Pancreas (tissue), 10 donors: Measurements from ENCODE around the gene SLIT3. TPM values are rescaled to one million over a fixed set of nuclear protein-coding genes. Genes with fewer than 3 reads are reported as not detected.

Experiments
- ATAC-seq, 4 donors: fragments of 200-7000 bp; cut with Tn5 transposase; one replicate each; pipeline versions ENCODE4 v1.8.0 to v1.9.1; 2020; ENCODE audit warnings: mild to moderate bottlenecking in 4 of 4, moderate library complexity in 4 of 4
- DNase-seq, 6 donors: peaks; one replicate each; pipeline ENCODE4 v3.0.0-alpha.2; 2020
- FAIRE-seq: peaks from 2 replicates; lab custom pipeline; 2012; peaks lifted over from hg19 to GRCh38; lab: Jason Lieb, UNC
- H3K27ac ChIP-seq, 4 donors: fragments of 200-600 bp; sonication (generic); 1 replicate in 3 of 4; 2 replicates in 1 of 4; pipeline versions ENCODE4 v1.5.0 to v1.8.0; 2020
- H3K27me3 ChIP-seq, 4 donors: fragments of 200-600 bp; one replicate each; pipeline ENCODE4 v1.8.0; 2021
- H3K36me3 ChIP-seq, 3 donors: fragments of 200-600 bp; sonication (generic) in 1 of 3; one replicate each; pipeline versions ENCODE4 v1.5.0 to v1.8.0; 2020 to 2021
- H3K4me1 ChIP-seq, 3 donors: fragments of 200-600 bp; one replicate each; pipeline ENCODE4 v1.8.0; 2021
- H3K4me3 ChIP-seq, 4 donors: fragments of 200-600 bp; sonication (generic) in 2 of 4; one replicate each; pipeline versions ENCODE4 v1.5.0 to v1.8.0; 2020 to 2021
- H3K9me3 ChIP-seq, 4 donors: fragments of 200-600 bp; one replicate each; pipeline ENCODE4 v1.8.0; 2021
- WGBS, 2 donors: extraction: QIAGEN DNeasy Blood & Tissue Kit; methylation state at CpG; one replicate each; pipeline ENCODE4 v1.1.7; 2013; 5-methylcytosine and 5-hydroxymethylcytosine counted together
- intact Hi-C, 3 donors: fragments of 100-400 bp; cut with DNase I; formaldehyde crosslinking; loops; one replicate each; pipeline versions ENCODE4 v1.11.1 to v1.14.2; 2022
- polyA plus RNA-seq, 2 donors: library from polyadenylated mRNA; stranded (reverse); fragments of 200-250 nt; gene quantifications; one replicate each; pipeline ENCODE4 v1.2.3, GENCODE V29; 2013
- total RNA-seq, 6 donors: library from RNA; stranded (reverse); fragmentation: NEBNext Ultra II Directional in 4 of 6; extraction: Animal tissue kit (Norgen Biotek cat#: 25700) in 4 of 6; gene quantifications; one replicate each; pipeline versions ENCODE4 v1.2.1 to v1.2.4, GENCODE V29; 2021 to 2023
- TF ChIP-seq, protein P1 (sequence below), 4 donors: fragments of 200-600 bp; sonication (generic) in 3 of 4; IDR thresholded peaks; one replicate each; pipeline versions ENCODE4 v1.5.0 to v1.8.0; 2021; ENCODE audit warnings: antibody characterized with exemption in 4 of 4
- donor health status: healthy with polysubstance abuse.
- donor health status: DM: no; HTN: no; CAD: no; lungs with moderate emphysema.
- donor health status: DM: no; HTN: no; CAD: no.
- donor health status: control.
- donor health status: control.
- donor health status: Bipolar disorder and iron deficiency.
- donor health status: DM: yes; HTN: yes; CAD: no.
- donor health status: DM: no; HTN: no; CAD: no.
- donor health status: DM: no; HTN: no; CAD: no.
- donor health status: DM: yes; HTN: yes; CAD: no.

SLIT3 gene
- total and polyA plus RNA-seq, 8 donors, result 1.1 to 11.4 (median 2.1) TPM

DNA sequence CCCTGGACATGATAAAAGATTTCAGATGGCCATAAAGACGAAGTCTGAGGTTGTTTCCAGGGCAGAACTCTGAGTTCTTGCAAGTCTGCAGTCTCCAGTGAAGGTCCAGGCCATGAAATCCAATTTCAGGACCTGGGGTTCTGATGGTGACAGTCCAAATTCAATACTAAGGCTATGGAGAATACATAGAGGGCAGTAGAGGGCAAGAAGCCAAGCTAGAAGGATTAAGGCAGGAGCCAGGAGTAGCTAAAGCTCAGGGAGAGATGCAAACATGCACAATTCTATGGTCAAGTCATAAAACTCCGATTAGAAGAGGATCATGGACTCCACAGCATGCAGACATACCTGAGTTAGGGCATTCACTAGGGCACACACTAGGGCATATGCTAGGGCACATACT, 11.4 kb downstream of the SLIT3 start:
- TF ChIP-seq, protein P1, sequence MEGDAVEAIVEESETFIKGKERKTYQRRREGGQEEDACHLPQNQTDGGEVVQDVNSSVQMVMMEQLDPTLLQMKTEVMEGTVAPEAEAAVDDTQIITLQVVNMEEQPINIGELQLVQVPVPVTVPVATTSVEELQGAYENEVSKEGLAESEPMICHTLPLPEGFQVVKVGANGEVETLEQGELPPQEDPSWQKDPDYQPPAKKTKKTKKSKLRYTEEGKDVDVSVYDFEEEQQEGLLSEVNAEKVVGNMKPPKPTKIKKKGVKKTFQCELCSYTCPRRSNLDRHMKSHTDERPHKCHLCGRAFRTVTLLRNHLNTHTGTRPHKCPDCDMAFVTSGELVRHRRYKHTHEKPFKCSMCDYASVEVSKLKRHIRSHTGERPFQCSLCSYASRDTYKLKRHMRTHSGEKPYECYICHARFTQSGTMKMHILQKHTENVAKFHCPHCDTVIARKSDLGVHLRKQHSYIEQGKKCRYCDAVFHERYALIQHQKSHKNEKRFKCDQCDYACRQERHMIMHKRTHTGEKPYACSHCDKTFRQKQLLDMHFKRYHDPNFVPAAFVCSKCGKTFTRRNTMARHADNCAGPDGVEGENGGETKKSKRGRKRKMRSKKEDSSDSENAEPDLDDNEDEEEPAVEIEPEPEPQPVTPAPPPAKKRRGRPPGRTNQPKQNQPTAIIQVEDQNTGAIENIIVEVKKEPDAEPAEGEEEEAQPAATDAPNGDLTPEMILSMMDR (IDR thresholded peaks at IDR 0.05), result no peak
- no peak overlapping the region for H3K27ac ChIP-seq
- FAIRE-seq, result no peak
- ATAC-seq, result no peak
- DNase-seq, result no peak
- 44 to 48% methylated on average over 2 of the region's 2 CpGs for WGBS, 2 donors
- no peak overlapping the region for H3K4me3 ChIP-seq
- no peaks in the 10 kb centered on the region for H3K36me3 ChIP-seq
- H3K27me3 ChIP-seq, result no peaks in the 10 kb centered on the region
- H3K9me3 ChIP-seq, result no peaks in the 10 kb centered on the region
- H3K4me1 ChIP-seq, result no peaks in the 10 kb centered on the region
- intact Hi-C loops, result no loop called here

DNA sequence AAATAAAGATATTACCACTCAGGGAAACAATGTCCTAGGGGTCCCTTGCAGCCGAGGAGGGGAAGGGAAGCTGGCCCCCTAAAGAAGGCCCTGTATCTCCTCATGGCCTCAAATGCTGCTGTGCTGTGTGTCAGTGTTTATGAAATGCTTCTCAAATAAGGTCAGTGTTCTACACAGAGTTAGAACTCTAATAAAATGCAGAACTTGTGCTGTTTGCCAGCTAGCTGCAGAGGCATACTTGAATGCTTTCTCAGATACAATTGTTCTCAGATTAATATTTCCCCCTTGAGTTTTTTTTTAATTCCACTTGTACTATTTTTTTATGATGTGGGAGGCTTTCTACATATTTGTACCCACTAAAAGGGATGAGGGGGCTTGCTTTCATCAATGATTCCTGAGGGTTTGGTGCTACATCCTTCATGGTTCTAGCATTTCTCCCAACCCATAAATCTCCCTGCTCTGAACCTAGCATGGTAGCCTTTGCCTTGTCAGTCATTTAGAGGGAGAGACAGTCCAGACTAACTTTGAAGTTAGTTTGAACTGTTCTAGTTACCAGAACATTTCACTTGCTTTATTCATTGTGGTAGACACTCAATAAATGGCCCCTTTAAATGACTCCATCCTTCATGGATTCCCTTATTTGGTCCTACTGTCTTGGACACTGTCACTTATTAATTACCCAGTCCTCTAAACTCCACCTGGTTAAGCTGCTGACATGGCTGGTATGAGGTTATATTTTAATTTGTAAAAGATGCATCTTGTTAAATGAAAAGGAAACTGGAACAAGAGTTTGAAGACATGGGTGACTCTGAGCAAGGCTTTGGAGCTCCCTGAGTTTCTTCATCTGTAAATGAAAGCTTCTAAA, 12.6 kb downstream of the SLIT3 start:
- ATAC-seq, result no peak
- Histone ChIP-seq H3K9me3 (no peaks in the 10 kb centered on the region), H3K4me3 (no peak overlapping the region), H3K27me3 (no peaks in the 10 kb centered on the region), H3K27ac (no peak overlapping the region), H3K36me3 (no peaks in the 10 kb centered on the region), H3K4me1 (no peaks in the 10 kb centered on the region)
- intact Hi-C loops, result no loop called here
- no peak for DNase-seq
- FAIRE-seq, result no peak
- TF ChIP-seq, protein P1 (IDR thresholded peaks at IDR 0.05), result no peak
- WGBS, 2 donors, result 25 to 42% methylated on average over 1 of the region's 1 CpG

DNA sequence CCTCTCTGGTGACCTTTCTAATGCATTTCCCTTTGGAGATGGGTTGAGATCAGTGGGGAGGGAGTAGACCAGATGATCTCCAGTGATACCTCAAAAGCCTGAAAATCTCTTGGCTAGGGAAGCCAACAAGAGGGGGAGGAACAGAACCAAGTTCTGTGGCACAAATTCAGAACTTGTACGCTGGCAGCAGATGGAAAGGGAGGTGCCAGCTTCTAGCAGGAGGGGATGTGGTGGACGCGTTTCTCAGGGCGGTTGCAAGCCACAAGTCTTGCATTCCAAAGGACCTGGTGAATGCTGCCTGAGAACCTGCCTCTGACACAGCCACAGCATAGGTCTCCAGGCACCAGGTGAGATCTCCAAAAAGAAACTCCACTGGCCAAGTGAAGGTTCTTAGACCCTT, 13.4 kb downstream of the SLIT3 start:
- FAIRE-seq (no peak), ATAC-seq (no peak), DNase-seq (no peak)
- no peaks in the 10 kb centered on the region for H3K4me1 ChIP-seq
- H3K27me3 ChIP-seq, result no peaks in the 10 kb centered on the region
- H3K36me3 ChIP-seq, result no peaks in the 10 kb centered on the region
- no peaks in the 10 kb centered on the region for H3K9me3 ChIP-seq
- no peak overlapping the region for H3K4me3 ChIP-seq
- no peak overlapping the region for H3K27ac ChIP-seq
- TF ChIP-seq, protein P1 (IDR thresholded peaks at IDR 0.05), result no peak
- WGBS, 2 donors, result 44 to 76% methylated on average over 4 of the region's 4 CpGs
- intact Hi-C loops, result no loop called here

DNA sequence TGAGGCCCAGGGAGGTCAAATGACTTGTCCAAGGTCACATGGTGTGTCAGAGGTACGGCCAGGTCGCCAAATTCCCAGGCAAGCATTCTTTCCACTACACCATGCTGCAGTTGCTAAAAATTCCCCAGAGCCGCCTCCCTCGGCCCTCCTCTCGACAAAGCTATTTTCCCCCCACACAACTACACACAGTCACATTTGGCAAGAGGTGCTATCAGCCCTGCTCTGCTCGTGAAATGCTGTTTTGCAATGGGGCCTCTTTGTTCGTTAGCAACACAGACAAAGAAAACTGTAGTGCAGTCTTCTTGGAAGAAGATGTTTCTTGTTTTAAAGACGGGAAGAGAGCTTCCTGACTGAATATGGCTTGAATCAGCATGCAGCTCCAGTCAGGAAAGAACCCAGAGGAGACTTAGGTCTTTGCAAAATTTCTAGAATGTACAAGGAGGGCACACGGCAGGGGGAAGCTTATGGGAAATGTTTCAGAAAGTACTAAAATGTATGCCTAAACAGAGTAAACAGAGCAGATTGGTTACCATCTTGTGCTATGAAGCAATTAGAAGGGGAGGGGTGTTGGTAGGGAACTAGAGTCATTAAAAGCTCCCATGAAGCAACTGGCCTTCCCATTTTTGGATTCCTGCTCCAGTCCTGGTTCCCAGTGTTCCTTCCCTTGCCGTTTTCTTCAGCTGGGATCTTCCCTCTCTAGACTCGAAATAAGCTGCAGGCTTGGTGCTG, 14.2 kb downstream of the SLIT3 start:
- Histone ChIP-seq H3K36me3 (no peaks in the 10 kb centered on the region), H3K27ac (no peak overlapping the region), H3K27me3 (no peaks in the 10 kb centered on the region), H3K4me3 (no peak overlapping the region), H3K4me1 (no peaks in the 10 kb centered on the region), H3K9me3 (no peaks in the 10 kb centered on the region)
- no peak for DNase-seq
- no peak for FAIRE-seq
- ATAC-seq, result peak in 3 of 4 donors; percentile 17 to 69 (median 43)
- WGBS, 2 donors, result 54 to 69% methylated on average over 11 of the region's 11 CpGs
- intact Hi-C loops, result no loop called here
- TF ChIP-seq, protein P1 (IDR thresholded peaks at IDR 0.05), result no peak
